ENCODE data around the gene TRIM65.

DNA sequence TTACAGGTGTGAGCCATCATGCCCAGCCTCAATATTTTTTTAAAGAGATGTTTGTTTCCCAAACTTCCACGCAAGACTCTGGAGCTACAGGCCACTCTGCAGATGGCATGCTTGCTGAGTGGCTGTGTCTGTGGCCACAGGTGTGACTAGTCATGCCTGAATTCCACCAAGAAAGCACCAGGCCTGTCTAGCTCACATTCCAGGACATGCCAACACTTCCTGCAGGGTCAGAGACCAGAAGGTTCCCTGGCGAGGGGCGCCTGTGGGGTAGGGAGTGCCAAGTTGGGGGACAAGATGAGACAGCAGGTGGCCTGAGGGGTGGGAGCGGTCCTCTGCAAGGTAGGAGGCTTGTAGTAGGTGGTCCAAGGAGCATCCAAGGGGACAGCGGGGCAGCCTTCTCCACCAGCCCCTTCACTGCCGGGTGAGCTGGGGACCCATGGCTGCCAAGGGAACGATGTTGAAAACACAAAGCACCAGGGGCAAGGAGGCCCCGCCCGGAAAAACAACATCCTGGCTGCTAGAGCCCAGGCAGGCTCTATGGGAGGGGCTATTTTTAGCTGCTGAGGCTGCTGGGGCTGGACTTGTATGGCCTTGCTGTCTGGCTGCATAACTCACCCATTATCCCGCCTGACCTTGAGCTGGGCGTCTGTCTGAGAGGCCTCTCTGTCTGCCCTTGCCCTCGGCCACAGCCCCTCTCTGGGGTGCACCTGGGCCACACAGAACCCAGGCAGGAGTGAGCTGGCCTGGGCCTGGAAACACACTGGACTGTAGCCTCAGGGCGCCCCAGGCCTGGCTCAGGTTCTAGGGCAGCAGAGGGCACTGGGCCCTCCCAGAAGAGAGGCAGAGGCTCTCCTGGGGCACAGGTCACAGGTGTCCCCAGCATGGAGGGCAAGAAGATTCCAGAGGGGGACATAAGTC is 24.1 kb downstream of the TRIM65 start:
- TF ChIP-seq, protein P1, sequence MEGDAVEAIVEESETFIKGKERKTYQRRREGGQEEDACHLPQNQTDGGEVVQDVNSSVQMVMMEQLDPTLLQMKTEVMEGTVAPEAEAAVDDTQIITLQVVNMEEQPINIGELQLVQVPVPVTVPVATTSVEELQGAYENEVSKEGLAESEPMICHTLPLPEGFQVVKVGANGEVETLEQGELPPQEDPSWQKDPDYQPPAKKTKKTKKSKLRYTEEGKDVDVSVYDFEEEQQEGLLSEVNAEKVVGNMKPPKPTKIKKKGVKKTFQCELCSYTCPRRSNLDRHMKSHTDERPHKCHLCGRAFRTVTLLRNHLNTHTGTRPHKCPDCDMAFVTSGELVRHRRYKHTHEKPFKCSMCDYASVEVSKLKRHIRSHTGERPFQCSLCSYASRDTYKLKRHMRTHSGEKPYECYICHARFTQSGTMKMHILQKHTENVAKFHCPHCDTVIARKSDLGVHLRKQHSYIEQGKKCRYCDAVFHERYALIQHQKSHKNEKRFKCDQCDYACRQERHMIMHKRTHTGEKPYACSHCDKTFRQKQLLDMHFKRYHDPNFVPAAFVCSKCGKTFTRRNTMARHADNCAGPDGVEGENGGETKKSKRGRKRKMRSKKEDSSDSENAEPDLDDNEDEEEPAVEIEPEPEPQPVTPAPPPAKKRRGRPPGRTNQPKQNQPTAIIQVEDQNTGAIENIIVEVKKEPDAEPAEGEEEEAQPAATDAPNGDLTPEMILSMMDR (conservative IDR thresholded peaks at IDR 0.05), result no peak
- TF ChIP-seq ZFX (IDR thresholded peaks at IDR 0.05), result 0 out of 2 replicates have a peak, but pooled peaks have one; percentile 20

All from C4-2B (cell line).